Right lobe of liver (tissue), 4 donors: ENCODE results near the gene PITPNC1.

Experiments used
- POLR2A ChIP-seq: fragments of 450-650 bp; IDR thresholded peaks from one replicate; pipeline ENCODE4 v1.6.1; 2017; ENCODE audit warnings: antibody characterized with exemption, mild to moderate bottlenecking
- TF ChIP-seq, protein P1 (sequence below), 4 donors: fragments of 200-600 bp in 3 of 4; fragments of 450-650 bp in 1 of 4; IDR thresholded peaks; one replicate each; pipeline versions ENCODE4 v1.5.1 to v1.8.0; 2016 to 2022; ENCODE audit warnings: antibody characterized with exemption in 4 of 4, mild to moderate bottlenecking in 2 of 4
- donor health status: DM: no; HTN: no; CAD: no.
- donor health status: DM: no; HTN: no; CAD: no.
- donor health status: DM: no; HTN: yes; CAD: no.

DNA sequence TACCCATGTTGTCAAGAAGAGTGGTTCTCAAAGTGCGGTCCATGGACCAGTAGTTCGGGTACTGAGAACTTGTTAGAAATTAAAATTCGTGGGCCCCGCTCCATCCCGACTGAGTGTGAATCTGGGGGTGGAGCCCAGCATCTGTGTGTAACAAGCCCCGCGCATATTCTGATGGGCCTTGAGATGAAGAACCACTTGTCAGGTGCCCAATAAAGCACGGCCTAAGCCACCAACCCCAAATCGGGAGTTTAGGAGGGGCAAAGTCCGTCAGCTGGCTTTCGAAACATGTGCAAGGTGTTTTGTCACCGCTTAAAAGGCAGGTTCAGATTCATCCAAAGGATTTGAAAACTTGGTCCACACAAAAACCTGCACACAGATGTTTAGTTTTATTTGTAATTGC, 40.2 kb upstream of the PITPNC1 start:
- TF ChIP-seq, protein P1, sequence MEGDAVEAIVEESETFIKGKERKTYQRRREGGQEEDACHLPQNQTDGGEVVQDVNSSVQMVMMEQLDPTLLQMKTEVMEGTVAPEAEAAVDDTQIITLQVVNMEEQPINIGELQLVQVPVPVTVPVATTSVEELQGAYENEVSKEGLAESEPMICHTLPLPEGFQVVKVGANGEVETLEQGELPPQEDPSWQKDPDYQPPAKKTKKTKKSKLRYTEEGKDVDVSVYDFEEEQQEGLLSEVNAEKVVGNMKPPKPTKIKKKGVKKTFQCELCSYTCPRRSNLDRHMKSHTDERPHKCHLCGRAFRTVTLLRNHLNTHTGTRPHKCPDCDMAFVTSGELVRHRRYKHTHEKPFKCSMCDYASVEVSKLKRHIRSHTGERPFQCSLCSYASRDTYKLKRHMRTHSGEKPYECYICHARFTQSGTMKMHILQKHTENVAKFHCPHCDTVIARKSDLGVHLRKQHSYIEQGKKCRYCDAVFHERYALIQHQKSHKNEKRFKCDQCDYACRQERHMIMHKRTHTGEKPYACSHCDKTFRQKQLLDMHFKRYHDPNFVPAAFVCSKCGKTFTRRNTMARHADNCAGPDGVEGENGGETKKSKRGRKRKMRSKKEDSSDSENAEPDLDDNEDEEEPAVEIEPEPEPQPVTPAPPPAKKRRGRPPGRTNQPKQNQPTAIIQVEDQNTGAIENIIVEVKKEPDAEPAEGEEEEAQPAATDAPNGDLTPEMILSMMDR (IDR thresholded peaks at IDR 0.05) = no peak
- no peak for TF ChIP-seq POLR2A
